KG1 (cell line): Measurements from ENCODE around the gene GARRE1.

Experiments
- DNase-seq: peaks from one replicate; lab custom pipeline; 2025; lab: John Stamatoyannopoulos, UW

GARRE1 gene

GRCh38 chr19:34291235-34291634, 36.9 kb downstream of the GARRE1 start:
- no peak for DNase-seq

- no peak for DNase-seq
Observed at GRCh38 chr19:34295103-34295502, 40.7 kb downstream of the GARRE1 start.

- DNase-seq = no peak
Observed at GRCh38 chr19:34298891-34299520, 44.7 kb downstream of the GARRE1 start.

- no peak for DNase-seq
Observed at GRCh38 chr19:34299576-34299975, 45.2 kb downstream of the GARRE1 start.

- DNase-seq = no peak
Observed at GRCh38 chr19:34300380-34300779, 46.0 kb downstream of the GARRE1 start.

GRCh38 chr19:34300962-34301361, 46.6 kb downstream of the GARRE1 start:
- no peak for DNase-seq
